GM18907 (cell line): ENCODE measurements around the gene NUB1.

ENCODE experiments used
- ATAC-seq: cut with Tn5 transposase; IDR thresholded peaks from one replicate; pipeline ENCODE4 v1.9.1; 2021; ENCODE audit warnings: mild to moderate bottlenecking, moderate library complexity; ENCODE audit not compliant: unreplicated experiment

The NUB1 gene

DNA sequence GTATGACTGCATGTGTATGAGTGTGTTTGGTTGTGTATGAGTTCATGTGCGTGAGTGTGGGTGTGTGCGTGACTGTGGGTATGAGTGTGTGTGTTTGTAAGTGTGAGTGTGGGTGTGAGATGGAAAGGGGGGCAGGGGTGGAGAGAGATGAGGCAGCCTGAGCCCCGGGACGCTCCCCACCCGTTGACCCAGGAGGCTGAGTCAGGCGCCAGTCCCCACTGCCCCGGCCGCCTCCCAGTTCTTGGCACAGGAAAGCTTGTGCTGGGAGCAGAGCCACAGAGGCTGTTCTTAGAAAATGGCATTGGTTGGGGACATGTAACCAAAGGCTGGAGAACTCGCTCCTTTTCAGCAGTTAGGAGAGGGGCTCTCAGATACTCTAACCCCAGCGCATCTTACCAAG lies 27.8 kb upstream of the NUB1 start:
- no peak for ATAC-seq

DNA sequence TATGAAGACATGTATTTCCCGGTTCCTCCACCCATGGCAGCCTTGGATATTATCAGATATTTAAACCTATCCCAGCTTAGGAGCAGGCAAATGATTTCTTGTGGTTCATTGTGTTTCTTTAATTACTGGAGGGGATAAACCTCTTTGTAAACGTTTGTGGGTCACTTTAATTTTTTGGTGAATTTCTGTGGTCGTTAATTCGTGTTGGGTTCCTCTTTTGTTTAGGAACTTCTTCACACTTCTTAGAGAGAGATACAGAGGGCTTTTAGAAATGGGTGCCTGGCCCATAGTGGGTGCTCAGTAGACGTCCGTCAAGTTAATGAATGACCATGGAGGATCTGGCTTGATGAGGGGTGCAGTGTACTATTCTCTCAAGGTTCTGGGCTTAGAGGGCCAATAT lies 27.2 kb upstream of the NUB1 start:
- ATAC-seq = no peak

DNA sequence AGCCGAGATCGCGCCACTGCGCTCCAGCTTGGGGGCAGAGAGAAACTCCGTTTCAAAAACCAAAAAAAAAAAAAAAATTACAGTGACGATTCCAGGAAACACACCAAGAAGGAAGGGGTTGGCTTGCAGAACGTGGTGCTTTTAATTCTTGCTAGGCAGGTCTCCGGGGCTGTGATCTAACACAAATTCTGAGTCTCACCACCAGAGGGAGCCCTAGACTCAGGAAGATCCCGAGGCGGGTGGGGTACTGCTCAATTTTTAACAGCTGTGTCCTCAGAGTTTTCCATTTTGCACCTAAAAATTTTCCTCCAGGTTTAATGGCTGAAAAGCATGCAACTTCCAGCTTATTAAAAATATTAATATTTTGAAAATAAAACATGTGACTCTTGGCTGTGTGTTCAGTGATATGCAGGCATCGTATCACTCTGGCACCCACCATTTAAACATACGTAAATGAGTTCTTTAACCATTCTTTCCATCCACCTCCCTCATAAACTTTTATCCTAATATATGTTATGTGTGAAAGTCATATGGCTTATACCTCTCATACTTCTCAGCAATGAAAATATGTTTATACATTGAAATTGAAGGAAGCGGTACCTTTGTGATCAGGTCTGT lies 26.5 kb upstream of the NUB1 start:
- no peak for ATAC-seq

DNA sequence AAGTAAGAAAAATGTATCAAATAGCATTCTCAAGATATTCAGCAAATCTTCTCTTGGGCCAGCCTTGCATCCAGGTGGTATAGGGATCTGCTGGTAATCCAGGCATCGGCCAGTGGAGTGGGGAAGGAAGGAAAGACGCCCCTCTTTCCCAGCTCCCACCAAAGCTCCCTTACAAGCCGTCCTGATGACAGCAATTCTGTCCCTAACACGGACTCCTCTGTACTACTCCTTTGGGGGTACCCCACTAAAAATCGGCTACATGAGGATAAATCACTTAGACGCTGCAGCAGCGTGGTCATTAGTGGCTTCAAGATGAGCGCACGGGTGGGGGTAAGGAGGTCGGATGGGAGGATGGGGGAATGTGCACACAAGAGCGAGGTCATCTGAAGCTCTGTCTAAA lies 24.7 kb upstream of the NUB1 start:
- no peak for ATAC-seq

DNA sequence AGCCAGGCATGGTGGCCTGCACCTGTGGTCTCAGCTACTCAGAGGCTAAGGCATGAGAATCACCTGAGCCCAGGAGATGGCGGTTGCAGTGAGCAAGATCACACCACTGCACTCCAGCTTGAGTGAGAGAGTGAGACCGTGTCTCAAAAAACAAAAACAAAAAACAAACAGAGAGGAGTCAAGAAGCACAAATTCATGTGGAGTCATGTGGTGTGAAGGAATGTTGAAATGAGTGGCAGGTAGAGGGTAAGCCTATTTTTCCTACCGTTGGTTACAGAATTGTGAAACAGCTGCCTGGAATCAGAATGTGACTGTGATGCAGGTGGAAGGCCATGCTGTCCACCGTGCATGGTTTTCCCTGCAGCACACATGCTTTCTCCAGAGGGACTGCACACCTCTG lies 23.7 kb upstream of the NUB1 start:
- ATAC-seq = no peak

DNA sequence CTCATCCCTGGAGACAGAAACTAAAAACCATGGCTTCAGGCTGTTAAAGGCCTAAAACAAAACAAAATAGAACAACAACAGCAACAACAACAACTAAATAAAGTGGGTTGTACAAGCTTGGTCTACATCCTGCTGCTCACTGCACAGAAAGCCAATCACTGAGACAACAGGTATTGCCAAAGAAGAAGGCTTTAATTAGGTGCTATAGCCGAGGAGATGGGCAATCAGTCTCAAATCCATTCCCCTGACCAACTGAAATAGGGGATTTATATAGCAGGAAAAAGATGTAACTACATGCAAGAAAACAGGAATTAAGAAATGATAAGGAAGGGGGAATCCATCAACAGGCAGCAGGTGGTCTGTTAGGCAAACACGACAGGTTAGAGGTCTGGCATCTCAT lies 22.4 kb upstream of the NUB1 start:
- no peak for ATAC-seq

DNA sequence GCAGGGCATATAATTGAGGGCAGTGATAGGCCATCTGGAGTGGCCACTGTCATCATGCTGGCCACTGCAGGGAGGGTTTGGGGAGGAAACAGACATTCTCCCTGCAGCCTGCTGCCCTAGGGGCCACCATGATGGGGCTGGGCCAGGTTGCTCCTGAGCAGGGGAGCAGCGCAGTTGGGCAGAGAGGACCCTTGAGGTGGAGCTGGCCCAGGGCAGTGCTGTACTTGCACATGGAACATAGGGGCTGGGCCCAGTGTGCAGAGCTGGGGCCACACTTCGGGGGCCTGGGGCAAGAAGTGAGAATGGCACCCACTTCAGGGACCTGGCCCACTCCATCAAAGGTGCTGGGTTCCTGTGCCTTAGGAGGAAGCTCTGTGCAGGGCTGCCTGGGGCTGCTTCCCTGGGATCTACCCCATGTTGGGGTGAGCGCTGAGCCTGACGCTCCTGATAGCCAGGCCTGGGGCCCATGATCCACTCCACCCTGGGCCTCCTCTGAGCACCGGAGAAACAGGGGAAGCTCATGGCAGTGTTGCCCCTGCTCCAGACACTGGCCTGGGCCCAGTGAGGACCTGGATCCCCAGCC lies 21.3 kb upstream of the NUB1 start:
- ATAC-seq = no peak

DNA sequence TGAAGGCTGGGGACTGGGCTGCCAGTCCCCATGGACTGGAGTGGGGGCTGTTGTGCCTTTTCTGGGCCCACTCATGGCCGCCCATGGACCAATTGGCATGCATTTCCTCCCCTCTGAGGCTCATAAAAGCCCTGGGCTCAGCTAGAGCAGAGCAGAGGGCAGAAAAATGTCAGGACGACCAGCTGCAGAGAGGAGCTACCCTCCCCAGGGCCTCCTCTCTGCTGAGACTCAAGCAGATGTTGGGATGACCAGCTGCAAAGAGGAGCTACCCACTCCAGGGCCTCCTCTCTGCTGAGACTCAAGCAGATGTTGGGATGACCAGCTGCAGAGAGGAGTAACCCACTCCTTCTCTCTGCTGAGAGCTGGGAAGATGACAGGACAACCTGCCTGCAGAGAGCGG lies 20.3 kb upstream of the NUB1 start:
- ATAC-seq = no peak

DNA sequence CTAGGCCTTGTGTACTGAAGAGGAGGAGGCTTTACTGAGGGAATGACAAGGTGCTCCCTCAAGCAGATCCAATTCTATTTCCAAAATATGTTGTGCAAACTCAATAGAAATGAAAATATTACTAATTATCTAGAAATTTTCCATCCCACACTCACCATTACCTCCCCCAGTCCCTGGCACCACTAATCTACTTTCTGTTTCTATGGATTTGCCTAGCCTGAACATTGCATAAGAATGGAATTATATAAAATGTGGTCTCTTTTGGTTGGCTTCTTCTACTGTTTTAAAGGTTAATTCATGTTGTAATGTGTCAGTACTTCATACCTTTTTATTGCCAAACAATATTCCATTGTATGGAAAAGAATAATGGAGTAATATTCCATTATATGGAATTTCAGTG lies 18.7 kb upstream of the NUB1 start:
- ATAC-seq = no peak

DNA sequence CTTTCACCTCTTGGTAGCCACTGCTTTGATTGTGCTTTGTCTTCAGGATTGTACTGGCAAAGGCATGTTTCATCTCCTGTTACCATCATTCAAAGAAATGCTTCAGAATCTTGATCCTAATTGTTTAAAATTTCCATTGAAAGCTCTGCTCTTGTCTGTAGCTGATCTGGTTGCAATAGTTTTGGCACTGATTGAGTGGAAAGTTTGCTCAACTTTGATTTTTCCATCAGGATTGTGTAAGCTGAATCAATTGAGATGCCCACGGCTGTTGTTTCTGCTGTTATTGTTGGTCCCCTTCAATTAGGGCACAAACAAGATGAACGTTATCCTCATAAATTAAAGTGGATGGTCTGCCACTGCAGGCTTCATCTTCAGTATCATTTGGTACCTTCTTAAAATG lies 14.6 kb upstream of the NUB1 start:
- no peak for ATAC-seq

DNA sequence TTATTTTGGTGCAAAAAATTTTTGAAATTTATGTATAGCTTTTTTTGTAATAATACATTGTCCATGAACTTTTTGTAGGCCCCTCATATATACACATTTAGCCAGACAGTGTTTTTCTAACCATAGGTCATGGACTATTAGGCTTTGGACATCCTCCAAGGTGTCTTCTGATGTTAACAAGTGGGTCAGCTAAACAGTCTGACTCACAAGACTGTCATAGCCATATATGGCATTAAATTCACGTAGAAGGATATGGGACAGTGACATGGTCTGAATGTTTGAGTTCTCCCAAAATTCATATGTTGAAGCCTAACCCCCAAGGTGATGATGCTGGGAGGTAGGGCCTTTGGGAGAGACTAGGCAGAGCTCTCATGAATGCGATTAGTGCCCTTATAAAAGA lies 14.0 kb upstream of the NUB1 start:
- no peak for ATAC-seq

DNA sequence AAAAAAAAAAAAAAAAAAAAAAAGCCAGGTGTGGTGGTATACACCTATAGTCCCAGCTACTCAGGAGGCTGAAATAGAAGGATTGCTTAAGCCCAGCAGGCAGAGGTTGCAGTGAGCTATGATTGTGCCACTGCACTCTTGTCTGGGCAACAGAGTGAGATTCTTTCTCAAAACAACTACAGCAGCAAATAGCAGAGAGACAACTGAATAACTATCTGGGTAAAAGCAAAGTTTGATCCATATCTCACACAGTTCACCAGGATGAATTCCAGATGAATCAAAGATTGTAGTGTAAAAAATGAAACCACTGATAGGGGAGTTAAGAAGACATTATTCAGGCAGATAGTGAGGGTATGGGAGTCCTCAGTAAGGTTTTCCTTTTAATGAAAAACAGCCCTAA lies 11.4 kb upstream of the NUB1 start:
- ATAC-seq = no peak

DNA sequence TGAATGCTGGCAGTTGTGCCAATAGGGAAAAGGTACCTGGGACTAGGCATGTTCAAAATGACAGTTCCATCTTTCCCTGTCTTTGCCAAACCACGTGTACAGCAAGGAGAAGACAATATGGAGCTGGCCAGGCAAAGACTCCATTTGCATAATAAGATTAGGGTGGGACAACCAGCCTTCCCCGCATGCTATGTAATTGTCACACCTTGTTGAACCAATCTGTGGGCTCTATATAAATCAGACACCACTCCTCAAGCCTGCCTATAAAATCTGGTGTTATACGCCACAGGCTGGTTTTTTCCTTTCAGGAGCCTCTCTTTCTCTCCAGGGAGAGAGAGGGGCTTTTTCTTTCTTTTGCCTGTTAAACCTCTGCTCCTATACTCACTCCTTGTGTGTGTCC lies 11.0 kb upstream of the NUB1 start:
- no peak for ATAC-seq

DNA sequence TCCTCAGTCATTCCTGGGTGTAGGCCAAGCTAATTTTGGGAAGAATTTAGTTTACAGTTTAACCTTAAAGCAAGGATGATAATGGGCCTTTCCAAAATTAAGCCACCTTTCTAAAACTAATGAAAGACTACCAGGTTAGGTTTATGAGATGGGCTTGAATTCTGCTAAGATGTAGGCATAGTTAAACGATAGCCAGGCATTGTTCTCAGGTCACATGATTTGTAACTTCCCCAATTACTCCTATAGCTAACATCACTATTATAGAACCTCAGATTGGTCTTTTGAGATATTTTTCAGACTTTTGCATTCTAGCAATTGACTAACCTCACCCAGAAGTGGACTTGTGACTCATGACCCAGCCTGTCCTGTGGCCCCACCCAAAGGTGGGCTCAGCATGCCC lies 7.0 kb upstream of the NUB1 start:
- no peak for ATAC-seq

DNA sequence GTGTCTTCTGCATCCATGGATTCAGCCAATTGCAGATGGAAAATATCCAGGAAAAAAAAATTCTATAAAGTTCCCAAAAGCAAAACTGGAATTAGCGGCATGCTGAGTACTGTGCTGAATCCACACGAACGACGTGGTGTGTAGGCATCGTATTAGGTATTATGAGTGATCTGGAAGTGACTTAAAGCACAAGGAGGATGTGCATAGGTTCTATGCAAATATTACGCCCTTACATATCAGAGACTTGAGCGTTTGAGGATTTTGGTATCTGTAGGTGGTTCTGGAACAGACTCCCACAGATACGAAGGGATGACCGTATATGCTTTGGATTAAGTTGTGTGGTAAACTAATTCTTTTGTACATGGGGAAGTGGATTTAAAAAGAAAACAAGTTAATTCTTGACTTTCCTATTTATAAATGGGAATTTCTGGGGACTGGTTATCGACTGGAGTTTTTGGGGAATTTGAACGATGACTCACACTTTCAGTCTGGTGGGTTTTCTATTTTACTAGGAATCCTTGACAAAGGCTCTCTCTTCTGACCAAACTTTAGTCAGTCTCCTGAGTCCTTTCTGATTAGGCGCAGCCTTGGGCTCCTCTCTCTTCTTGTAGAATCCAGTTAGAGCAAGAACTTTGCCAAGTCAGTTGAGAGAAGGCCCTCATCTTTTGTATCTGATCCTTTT lies 5.4 kb upstream of the NUB1 start:
- no peak for ATAC-seq

DNA sequence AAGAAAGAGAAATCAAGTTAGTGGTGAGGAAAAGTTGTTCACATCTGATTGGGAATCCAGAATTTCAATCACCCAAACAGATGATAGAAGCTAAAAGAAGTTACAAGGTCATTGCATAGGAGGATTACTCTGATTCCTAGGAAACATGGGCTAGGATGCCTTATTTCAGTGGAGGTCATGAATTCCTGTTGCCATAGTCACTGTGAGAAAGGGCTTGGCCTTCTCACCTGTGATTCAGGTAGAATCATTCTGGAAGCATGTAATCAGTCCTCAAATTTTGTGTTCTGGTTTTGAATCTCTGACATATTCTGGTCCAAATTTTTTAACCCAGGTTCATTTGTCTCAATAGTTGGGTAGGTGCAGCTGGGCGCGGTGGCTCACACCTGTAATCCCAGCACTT lies 4.3 kb upstream of the NUB1 start:
- no peak for ATAC-seq

DNA sequence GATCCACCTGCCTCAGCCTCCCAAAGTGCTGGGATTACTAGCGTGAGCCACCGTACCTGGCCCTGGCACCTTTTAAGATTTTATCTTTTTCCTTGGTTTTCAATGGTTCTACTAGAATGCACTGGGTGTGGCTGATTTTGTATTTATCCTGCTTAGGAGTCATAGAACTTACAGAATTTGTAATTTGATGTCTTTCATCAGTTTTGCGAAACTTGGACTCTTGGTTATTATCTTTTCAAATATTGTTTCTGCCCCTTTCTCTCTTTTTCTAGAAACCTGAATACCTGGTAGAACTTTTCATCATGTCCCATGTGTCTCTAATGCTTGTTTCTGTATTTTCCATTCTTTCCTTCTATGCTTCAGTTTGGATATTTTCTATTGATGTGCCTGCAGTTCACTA lies 2.8 kb upstream of the NUB1 start:
- no peak for ATAC-seq

DNA sequence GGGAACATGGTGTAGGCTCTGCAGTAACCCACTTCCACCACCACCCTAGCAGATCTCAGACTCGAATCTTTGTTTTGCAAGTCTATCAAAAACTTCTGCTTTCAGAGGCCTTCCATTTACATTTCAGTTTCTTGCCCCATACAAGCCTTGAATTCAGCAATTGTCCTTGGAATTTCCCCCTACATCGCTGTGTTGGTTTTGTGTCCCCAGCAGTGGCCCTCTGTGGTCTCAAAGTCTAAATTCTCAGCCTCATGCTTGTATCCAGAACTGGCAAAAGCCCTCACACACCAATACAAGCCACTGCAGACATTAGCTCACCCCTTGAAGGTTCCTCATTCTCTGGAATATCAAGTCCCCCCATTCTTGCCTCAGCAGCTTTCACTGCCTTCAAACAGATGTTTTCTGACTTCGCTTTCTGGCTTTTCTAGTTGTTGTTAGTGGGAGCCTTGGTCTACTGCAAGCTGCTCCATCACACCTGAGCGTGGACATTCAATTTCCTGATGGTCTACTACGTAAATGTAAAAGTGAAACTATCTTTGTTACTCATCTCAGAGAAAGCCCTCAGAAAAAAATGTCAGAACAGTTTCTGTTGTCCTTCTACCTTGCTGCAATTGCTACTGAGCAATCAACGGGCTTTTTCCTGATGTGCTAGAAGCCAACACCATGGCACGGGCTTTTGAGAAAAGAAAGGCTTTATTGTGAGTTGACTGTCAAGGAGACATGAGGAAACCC lies 1.8 kb upstream of the NUB1 start:
- ATAC-seq = peak; percentile 49

DNA sequence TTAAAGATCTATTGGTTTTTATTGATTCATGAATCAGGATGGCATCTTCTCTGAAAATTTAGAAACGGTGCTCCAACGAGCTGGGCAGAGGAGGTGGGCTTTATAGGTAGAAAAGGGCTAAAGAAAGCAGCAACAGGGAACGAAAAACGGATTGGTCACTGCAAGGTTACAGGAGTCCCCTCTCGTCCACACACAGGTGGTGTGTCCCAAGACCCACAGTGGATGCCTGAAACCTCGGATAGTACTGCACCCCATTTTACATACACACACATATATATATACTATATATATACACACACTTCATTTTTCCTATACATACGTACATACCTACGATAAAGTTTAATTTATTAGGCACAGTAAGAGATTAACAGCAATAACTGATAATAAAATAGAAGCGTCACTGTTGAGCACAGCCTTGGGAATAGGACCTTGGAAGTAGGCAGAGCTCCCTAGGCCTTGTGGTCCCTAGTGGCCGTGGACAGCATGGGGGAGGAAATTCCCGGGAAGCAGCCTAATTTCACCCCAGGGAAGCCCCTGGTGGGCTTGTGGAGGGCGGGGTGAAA lies 737 bp upstream of the NUB1 start:
- ATAC-seq = no peak

DNA sequence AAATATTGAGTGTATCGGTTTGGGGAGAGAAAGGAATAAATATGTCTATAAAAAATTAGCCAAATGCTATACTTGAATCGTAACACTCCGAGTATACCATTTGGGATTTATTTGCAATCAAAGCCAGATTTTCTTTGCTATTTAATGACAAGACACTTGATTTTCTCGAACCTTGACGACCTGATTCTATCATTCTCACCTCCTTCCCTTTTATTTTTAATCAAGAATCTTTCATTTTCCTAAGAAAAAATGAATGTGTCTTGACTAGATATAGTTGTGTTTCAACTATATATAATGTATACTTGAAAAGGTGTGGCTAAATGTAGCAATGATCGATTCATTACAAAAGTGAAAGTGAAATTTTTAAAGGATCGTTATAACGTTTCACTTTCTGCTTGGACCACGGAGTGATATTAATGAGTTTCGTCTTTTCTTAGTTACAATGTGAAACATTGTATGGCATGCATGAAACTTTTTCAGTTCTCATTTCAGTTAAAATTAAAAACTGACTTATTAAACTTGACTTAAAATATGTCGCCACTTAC lies 562 bp downstream of the NUB1 start:
- peak; percentile 59 for ATAC-seq

DNA sequence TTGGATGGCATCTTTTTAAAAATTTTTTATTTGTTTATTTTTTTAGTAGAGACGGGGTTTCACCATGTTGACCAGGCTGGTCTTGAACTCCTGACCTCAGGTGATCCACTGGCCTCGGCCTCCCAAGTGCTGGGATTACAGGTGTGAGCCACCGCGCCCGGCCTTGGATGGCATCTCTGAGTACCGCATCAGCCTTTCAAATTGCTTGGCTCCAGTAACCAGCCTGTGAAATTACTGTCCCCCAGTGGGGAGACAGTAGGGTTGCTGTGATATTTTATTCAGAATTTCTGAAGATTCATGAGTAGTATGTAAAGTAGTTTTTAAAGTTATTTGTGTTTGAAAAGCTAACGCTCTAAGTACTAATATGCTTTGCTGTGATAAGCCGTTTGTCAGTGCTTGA lies 1.2 kb downstream of the NUB1 start:
- ATAC-seq = no peak

DNA sequence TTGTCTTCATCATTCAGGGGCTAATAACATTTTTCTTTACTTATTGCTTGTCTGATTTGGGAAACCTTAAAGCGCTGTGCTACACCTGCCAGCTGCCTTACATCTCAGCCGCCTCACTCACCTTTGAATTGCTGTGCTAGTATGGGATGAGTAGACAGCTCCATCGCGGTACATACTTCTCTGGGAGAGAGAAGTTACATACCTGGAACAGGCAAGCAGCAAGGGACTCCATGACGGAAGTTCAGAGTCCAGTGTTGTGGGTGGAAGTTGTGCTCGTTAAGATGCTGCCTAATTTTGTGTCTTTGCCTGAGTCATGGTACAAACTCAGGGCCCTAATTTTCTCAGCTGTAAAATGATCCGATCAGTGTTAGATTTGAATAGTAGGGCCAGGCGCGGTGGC lies 1.9 kb downstream of the NUB1 start:
- no peak for ATAC-seq
